ENCODE results near the gene VTI1A.
A peak's percentile ranks its signal among the peaks of the same experiment; 100 is the strongest.
"Not testable (repeated sequence)": the region's sequence is repeated elsewhere in the genome, so short reads cannot be mapped to it uniquely, and the experiment has no call there.

The VTI1A gene

GRCh38 chr10:112448888-112449287 lies 1.9 kb downstream of the VTI1A start:
- no peak for DNase-seq

- no peak for DNase-seq
These were observed 8.1 kb downstream of the VTI1A start for GRCh38 chr10:112454910-112455779.

GRCh38 chr10:112456533-112456932 lies 9.5 kb downstream of the VTI1A start:
- no peak for DNase-seq

- no peak for DNase-seq
These were observed 13.4 kb downstream of the VTI1A start for GRCh38 chr10:112460366-112460765.

- DNase-seq: no peak
These were observed 14.2 kb downstream of the VTI1A start for GRCh38 chr10:112461029-112461887.

- DNase-seq: not testable (repeated sequence)
These were observed 17.1 kb downstream of the VTI1A start for GRCh38 chr10:112464074-112464473.

GRCh38 chr10:112465299-112465883 lies 18.4 kb downstream of the VTI1A start:
- DNase-seq: no peak

- DNase-seq: no peak
These were observed 19.8 kb downstream of the VTI1A start for GRCh38 chr10:112466802-112467201.

GRCh38 chr10:112467541-112468075 lies 20.6 kb downstream of the VTI1A start:
- no peak for DNase-seq

GRCh38 chr10:112471878-112472487 lies 25.0 kb downstream of the VTI1A start:
- peak; percentile 10 for DNase-seq

- no peak for DNase-seq
These were observed 28.7 kb downstream of the VTI1A start for GRCh38 chr10:112475575-112476218.

- no peak for DNase-seq
These were observed 34.6 kb downstream of the VTI1A start for GRCh38 chr10:112481602-112482001.

GRCh38 chr10:112484399-112484798 lies 37.4 kb downstream of the VTI1A start:
- no peak for DNase-seq

- no peak for DNase-seq
These were observed 40.9 kb downstream of the VTI1A start for GRCh38 chr10:112487964-112488363.

GRCh38 chr10:112490545-112490944 lies 43.5 kb downstream of the VTI1A start:
- no peak for DNase-seq

- DNase-seq: no peak
These were observed 44.1 kb downstream of the VTI1A start for GRCh38 chr10:112491144-112491543.

GRCh38 chr10:112492736-112493135 lies 45.7 kb downstream of the VTI1A start:
- no peak for DNase-seq

- no peak for DNase-seq
These were observed 50.4 kb downstream of the VTI1A start for GRCh38 chr10:112497347-112497950.

GRCh38 chr10:112498806-112499205 lies 51.8 kb downstream of the VTI1A start:
- no peak for DNase-seq

- not testable (repeated sequence) for DNase-seq
These were observed 53.0 kb downstream of the VTI1A start for GRCh38 chr10:112499985-112500384.

- DNase-seq: no peak
These were observed 55.5 kb downstream of the VTI1A start for GRCh38 chr10:112502536-112502935.

Measured in right kidney (tissue), 1 donor.